Measurements from ENCODE around the gene ABCC8.

ABCC8 gene

GRCh38 chr11:17505146-17505545 lies 28.5 kb upstream of the ABCC8 start:
- no peak for DNase-seq (ENCODE audit: low spot score)

GRCh38 chr11:17504330-17505107 lies 27.9 kb upstream of the ABCC8 start:
- peak; percentile 85 for DNase-seq (ENCODE audit: low spot score)

GRCh38 chr11:17502630-17503029 lies 26.0 kb upstream of the ABCC8 start:
- DNase-seq (ENCODE audit: low spot score) = no peak

- DNase-seq (ENCODE audit: low spot score) = no peak
These were observed 24.0 kb upstream of the ABCC8 start for GRCh38 chr11:17500673-17501072.

GRCh38 chr11:17498475-17498874 lies 21.8 kb upstream of the ABCC8 start:
- peak; percentile 50 for DNase-seq (ENCODE audit: low spot score)

- DNase-seq (ENCODE audit: low spot score) = no peak
These were observed 21.4 kb upstream of the ABCC8 start for GRCh38 chr11:17498058-17498457.

- no peak for DNase-seq (ENCODE audit: low spot score)
These were observed 19.8 kb upstream of the ABCC8 start for GRCh38 chr11:17496406-17496805.

GRCh38 chr11:17494019-17494418 lies 17.4 kb upstream of the ABCC8 start:
- no peak for DNase-seq (ENCODE audit: low spot score)

GRCh38 chr11:17490938-17491337 lies 14.3 kb upstream of the ABCC8 start:
- no peak for DNase-seq (ENCODE audit: low spot score)

GRCh38 chr11:17490232-17490631 lies 13.6 kb upstream of the ABCC8 start:
- no peak for DNase-seq (ENCODE audit: low spot score)

- DNase-seq (ENCODE audit: low spot score) = no peak
These were observed 13.1 kb upstream of the ABCC8 start for GRCh38 chr11:17489751-17490150.

- DNase-seq (ENCODE audit: low spot score) = no peak
These were observed 11.9 kb upstream of the ABCC8 start for GRCh38 chr11:17488563-17488962.

- no peak for DNase-seq (ENCODE audit: low spot score)
These were observed 10.0 kb upstream of the ABCC8 start for GRCh38 chr11:17486646-17487045.

- no peak for DNase-seq (ENCODE audit: low spot score)
These were observed 6.9 kb upstream of the ABCC8 start for GRCh38 chr11:17483505-17483904.

- DNase-seq (ENCODE audit: low spot score) = no peak
These were observed 5.3 kb upstream of the ABCC8 start for GRCh38 chr11:17481905-17482304.

GRCh38 chr11:17479284-17480214 lies 2.9 kb upstream of the ABCC8 start:
- DNase-seq (ENCODE audit: low spot score) = peak; percentile 84

- DNase-seq (ENCODE audit: low spot score) = no peak
These were observed 1.4 kb upstream of the ABCC8 start for GRCh38 chr11:17478070-17478469.

GRCh38 chr11:17477361-17477760 lies 716 bp upstream of the ABCC8 start:
- DNase-seq (ENCODE audit: low spot score) = no peak

GRCh38 chr11:17477084-17477333 lies 364 bp upstream of the ABCC8 start:
- no peak for DNase-seq (ENCODE audit: low spot score)

GRCh38 chr11:17475666-17476316 lies 854 bp downstream of the ABCC8 start:
- no peak for DNase-seq (ENCODE audit: low spot score)

- DNase-seq (ENCODE audit: low spot score) = peak; percentile 83
These were observed 3.4 kb downstream of the ABCC8 start for GRCh38 chr11:17473071-17473744.

- DNase-seq (ENCODE audit: low spot score) = no peak
These were observed 4.2 kb downstream of the ABCC8 start for GRCh38 chr11:17472467-17472866.

Data from iPS-NIHi11 (cell line).